ENCODE results near the gene TFDP2.

Gene TFDP2

GRCh38 chr3:142129516-142130171 is 19.7 kb downstream of the TFDP2 start:
- no peak for DNase-seq (ENCODE audit: low read depth)
- no peak for TF ChIP-seq MAX (IDR thresholded peaks at IDR 0.05; ENCODE audit: low read depth, low read length)
- TF ChIP-seq MYC (IDR thresholded peaks at IDR 0.05; ENCODE audit: low read depth, low read length), result no peak
- TF ChIP-seq, protein P1, sequence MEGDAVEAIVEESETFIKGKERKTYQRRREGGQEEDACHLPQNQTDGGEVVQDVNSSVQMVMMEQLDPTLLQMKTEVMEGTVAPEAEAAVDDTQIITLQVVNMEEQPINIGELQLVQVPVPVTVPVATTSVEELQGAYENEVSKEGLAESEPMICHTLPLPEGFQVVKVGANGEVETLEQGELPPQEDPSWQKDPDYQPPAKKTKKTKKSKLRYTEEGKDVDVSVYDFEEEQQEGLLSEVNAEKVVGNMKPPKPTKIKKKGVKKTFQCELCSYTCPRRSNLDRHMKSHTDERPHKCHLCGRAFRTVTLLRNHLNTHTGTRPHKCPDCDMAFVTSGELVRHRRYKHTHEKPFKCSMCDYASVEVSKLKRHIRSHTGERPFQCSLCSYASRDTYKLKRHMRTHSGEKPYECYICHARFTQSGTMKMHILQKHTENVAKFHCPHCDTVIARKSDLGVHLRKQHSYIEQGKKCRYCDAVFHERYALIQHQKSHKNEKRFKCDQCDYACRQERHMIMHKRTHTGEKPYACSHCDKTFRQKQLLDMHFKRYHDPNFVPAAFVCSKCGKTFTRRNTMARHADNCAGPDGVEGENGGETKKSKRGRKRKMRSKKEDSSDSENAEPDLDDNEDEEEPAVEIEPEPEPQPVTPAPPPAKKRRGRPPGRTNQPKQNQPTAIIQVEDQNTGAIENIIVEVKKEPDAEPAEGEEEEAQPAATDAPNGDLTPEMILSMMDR (IDR thresholded peaks at IDR 0.05; ENCODE audit: low read depth, low read length), result no peak
- TF ChIP-seq POLR2A (IDR thresholded peaks at IDR 0.05; ENCODE audit: extremely low read depth, insufficient read length), result no peak
- H3K4me3 ChIP-seq (ENCODE audit: low read depth, low read length), result no peak overlapping the region

DNA sequence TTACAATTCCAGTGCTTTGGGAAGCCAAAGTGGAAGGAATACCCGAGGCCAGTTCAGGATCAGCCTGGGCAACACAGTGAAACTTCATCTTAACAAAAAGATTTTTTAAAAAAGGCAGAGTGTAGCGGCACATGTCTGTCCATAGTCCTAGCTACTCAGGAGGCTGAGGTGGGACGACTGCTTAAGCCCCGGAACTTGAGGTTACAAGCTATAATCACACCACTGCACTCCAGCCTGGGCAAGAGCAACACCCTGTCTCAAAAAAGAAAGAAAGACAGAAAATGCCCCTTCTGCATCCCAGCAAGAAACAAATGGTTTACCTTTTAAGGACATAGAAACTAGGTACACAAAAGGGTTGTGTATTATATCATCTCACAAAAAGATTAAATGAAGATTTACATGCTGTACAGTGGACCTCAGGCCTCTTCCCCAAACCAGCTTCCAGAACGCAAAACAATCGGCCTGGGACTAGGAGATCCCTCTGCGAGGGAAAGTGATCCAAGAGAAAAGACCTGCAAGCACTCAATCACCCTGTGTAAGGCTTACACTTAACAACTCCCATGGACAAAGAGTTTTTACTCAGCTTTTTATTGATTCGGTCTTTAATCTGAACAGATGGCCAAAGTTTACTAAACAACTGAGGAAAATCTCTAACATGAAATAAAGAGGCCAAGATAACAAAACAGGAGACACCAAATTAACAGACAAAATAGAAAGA is 21.2 kb downstream of the TFDP2 start:
- no peak for DNase-seq (ENCODE audit: low read depth)
- no peak for TF ChIP-seq POLR2A (IDR thresholded peaks at IDR 0.05; ENCODE audit: extremely low read depth, insufficient read length)
- no peak for TF ChIP-seq MYC (IDR thresholded peaks at IDR 0.05; ENCODE audit: low read depth, low read length)
- TF ChIP-seq, protein P1 (IDR thresholded peaks at IDR 0.05; ENCODE audit: low read depth, low read length), result no peak
- no peak for TF ChIP-seq MAX (IDR thresholded peaks at IDR 0.05; ENCODE audit: low read depth, low read length)
- no peak overlapping the region for H3K4me3 ChIP-seq (ENCODE audit: low read depth, low read length)

DNA sequence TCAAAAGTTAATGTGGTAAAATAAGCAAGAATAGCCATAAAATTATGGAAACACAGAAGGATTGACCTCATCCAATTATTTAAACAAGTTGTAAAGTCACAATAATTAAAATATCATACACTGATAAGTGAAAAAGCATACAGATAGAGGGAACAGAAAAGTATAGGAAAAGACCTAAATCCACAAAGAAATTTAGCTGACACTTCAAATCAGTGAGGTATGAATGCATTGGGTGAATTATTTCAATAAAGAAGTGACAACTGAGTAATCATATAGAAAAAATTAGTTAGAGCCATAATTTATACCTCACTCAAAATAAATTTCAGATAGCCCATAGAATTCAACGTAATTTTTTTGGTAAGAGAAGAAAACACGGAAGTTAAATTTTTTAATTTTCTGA is 25.1 kb downstream of the TFDP2 start:
- TF ChIP-seq MYC (IDR thresholded peaks at IDR 0.05; ENCODE audit: low read depth, low read length), result no peak
- TF ChIP-seq MAX (IDR thresholded peaks at IDR 0.05; ENCODE audit: low read depth, low read length), result no peak
- TF ChIP-seq, protein P1 (IDR thresholded peaks at IDR 0.05; ENCODE audit: low read depth, low read length), result no peak
- no peak for TF ChIP-seq POLR2A (IDR thresholded peaks at IDR 0.05; ENCODE audit: extremely low read depth, insufficient read length)
- DNase-seq (ENCODE audit: low read depth), result no peak

DNA sequence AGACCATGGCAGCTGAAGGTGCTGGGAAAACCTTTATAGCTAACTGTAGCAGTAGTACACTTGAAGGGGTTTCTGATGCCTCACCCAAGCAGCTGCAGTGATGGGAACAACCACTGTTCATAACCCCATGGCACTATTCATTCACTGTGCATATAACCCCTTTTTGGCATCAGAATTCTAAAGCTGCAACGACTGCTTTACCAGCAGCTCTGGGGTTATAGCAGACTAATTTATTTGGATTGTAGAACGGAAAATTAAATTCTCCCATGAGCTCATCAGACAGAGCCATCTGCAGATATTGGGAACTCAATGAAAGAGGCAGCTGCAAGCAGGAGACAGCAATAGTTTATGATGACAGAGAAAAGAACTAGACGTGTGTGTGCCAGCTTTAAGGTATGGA is 28.6 kb downstream of the TFDP2 start:
- no peak for TF ChIP-seq POLR2A (IDR thresholded peaks at IDR 0.05; ENCODE audit: extremely low read depth, insufficient read length)
- TF ChIP-seq MAX (IDR thresholded peaks at IDR 0.05; ENCODE audit: low read depth, low read length), result no peak
- no peak for TF ChIP-seq MYC (IDR thresholded peaks at IDR 0.05; ENCODE audit: low read depth, low read length)
- TF ChIP-seq, protein P1 (IDR thresholded peaks at IDR 0.05; ENCODE audit: low read depth, low read length), result no peak
- H3K4me3 ChIP-seq (ENCODE audit: low read depth, low read length), result no peak overlapping the region
- DNase-seq (ENCODE audit: low read depth), result no peak

More for the DNA sequence above, 25.1 kb downstream of the TFDP2 start:
- H3K4me3 ChIP-seq (ENCODE audit: low read depth, low read length), result no peak overlapping the region

DNA sequence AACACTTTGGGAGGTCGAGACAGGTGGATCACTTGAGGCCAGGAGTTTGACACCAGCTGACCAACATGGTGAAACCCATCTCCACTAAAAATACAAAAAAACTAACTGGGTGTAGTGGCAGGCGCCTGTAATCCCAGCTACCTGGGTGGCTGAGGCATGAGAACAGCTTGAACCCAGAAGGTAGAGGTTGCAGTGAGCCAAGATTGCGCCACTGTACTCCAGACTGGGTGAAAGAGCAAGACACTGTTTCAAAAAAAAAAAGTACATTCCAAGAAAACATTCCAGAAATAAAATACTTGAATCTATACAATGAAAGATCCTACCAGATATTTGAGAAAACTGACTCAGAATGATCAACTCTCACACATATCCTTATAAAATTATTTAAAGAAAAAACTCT is 30.4 kb downstream of the TFDP2 start:
- TF ChIP-seq MAX (IDR thresholded peaks at IDR 0.05; ENCODE audit: low read depth, low read length) (no peak), POLR2A (IDR thresholded peaks at IDR 0.05; ENCODE audit: extremely low read depth, insufficient read length) (no peak), MYC (IDR thresholded peaks at IDR 0.05; ENCODE audit: low read depth, low read length) (no peak)
- TF ChIP-seq, protein P1 (IDR thresholded peaks at IDR 0.05; ENCODE audit: low read depth, low read length), result no peak
- no peak overlapping the region for H3K4me3 ChIP-seq (ENCODE audit: low read depth, low read length)
- DNase-seq (ENCODE audit: low read depth), result no peak

All from NB4 (cell line).